Panc1 (cell line): ENCODE data around the gene KCNK2. TPM values are rescaled to one million over a fixed set of nuclear protein-coding genes. Genes with fewer than 3 reads are reported as not detected.

Experiments used
- ATAC-seq: fragments of 200-7000 bp; cut with Tn5 transposase; 2 replicates; pipeline ENCODE4 v1.9.1; 2020; ENCODE audit warnings: mild to moderate bottlenecking, moderate library complexity
- BruUV-seq: library from RNA; stranded (reverse); fragments of 400-500 nt; replicated peaks from 2 replicates; lab custom pipeline; 2021; lab: Mats Ljungman, UMichigan
- CTCF ChIA-PET: fragments of 300-600 bp; sonication (Branson Sonifier 250); formaldehyde crosslinking; loops from one replicate; lab custom pipeline; 2022; ENCODE audit warnings: antibody characterized with exemption; lab: Charles Lee
- POLR2A ChIA-PET: fragments of 300-600 bp; sonication (Branson Sonifier 250); formaldehyde crosslinking; loops from one replicate; lab custom pipeline; 2022; ENCODE audit warnings: antibody characterized with exemption; lab: Charles Lee
- DNase-seq: peaks from one replicate; pipeline ENCODE4 v3.0.0-alpha.2; 2010; ENCODE audit warnings: low read depth, low spot score
- H3K27ac ChIP-seq: 2 replicates; pipeline ENCODE4 v1.5.1; 2011; ENCODE audit warnings: mild to moderate bottlenecking, low read length, inconsistent platforms
- H3K27me3 ChIP-seq: fragments of 200-500 bp; sonication (Bioruptor generic); 2 replicates; pipeline ENCODE4 v1.6.0; 2014; ENCODE audit warnings: low read length, inconsistent platforms; ENCODE audit not compliant: control insufficient read depth, insufficient read depth
- H3K36me3 ChIP-seq: fragments of 200-500 bp; sonication (Bioruptor generic); 2 replicates; pipeline ENCODE4 v1.5.1; 2014; ENCODE audit warnings: inconsistent platforms, mild to moderate bottlenecking, low read length, moderate library complexity; ENCODE audit not compliant: control insufficient read depth, insufficient read depth
- H3K4me1 ChIP-seq: 2 replicates; pipeline ENCODE4 v1.5.1; 2011; ENCODE audit warnings: inconsistent platforms, mild to moderate bottlenecking, low read length, moderate library complexity; ENCODE audit not compliant: control insufficient read depth, insufficient read depth
- H3K4me3 ChIP-seq, 2 experiments: 2 replicates each; pipeline ENCODE4 v1.5.1; 2011 to 2012; ENCODE audit warnings: low read depth in 2 of 2, low read length in 2 of 2, mild to moderate bottlenecking in 2 of 2, inconsistent platforms in 1 of 2, moderate library complexity in 1 of 2
- H3K9me3 ChIP-seq: fragments of 200-500 bp; sonication (Bioruptor generic); 2 replicates; pipeline ENCODE4 v1.5.1; 2014; ENCODE audit warnings: low read depth, mild to moderate bottlenecking, inconsistent platforms, low read length, moderate library complexity; ENCODE audit not compliant: control insufficient read depth, insufficient read depth
- CTCF ChIP-seq: fragments of 450-650 bp; IDR thresholded peaks from 2 replicates; pipeline ENCODE4 v1.5.1; 2017; ENCODE audit warnings: mild to moderate bottlenecking
- POLR2AphosphoS5 ChIP-seq: IDR thresholded peaks from 2 replicates; pipeline ENCODE4 v1.6.1; 2012; ENCODE audit warnings: mild to moderate bottlenecking, low read depth, low read length, moderate library complexity
- REST ChIP-seq, 2 experiments: IDR thresholded peaks; 2 replicates each; pipeline ENCODE4 v1.6.1; 2011 to 2012; ENCODE audit warnings: low read depth in 2 of 2, control low read depth in 1 of 2, low read length in 1 of 2, mild to moderate bottlenecking in 1 of 2, moderate library complexity in 1 of 2; ENCODE audit not compliant: insufficient read depth in 1 of 2
- SIN3A ChIP-seq: IDR thresholded peaks from 2 replicates; pipeline ENCODE4 v1.6.1; 2012; ENCODE audit warnings: low read depth, mild to moderate bottlenecking, low read length, moderate library complexity, borderline replicate concordance; ENCODE audit not compliant: insufficient read depth
- TCF7L2 ChIP-seq: IDR thresholded peaks from 2 replicates; pipeline ENCODE4 v1.6.1; 2011; ENCODE audit warnings: mild to moderate bottlenecking, low read depth, low read length, inconsistent platforms
- in situ Hi-C: cut with HindIII; loops from 2 replicates; pipeline ENCODE4 v1.10.0; 2016; ENCODE audit warnings: low sequenced_read_pairs, low pct_unique_long_range_greater_than_20kb
- intact Hi-C: fragments of 100-400 bp; cut with micrococcal nuclease; formaldehyde crosslinking; loops from one replicate; pipeline ENCODE4 v1.10.0; 2022; ENCODE audit not compliant: unreplicated experiment
- total RNA-seq: library from RNA; stranded (reverse); gene quantifications from one replicate; pipeline ENCODE4 v1.2.1, GENCODE V29; 2021; ENCODE audit not compliant: unreplicated experiment

Gene KCNK2
- total RNA-seq, 1 experiment from 2014 or later: 0.28 TPM

GRCh38 chr1:215273838-215274516, 191.4 kb downstream of the KCNK2 start:
- BruUV-seq: no TSS peak
- Histone ChIP-seq H3K36me3 (no peaks in the 10 kb centered on the region), H3K9me3 (no peaks in the 10 kb centered on the region), H3K4me3 (no peak overlapping the region), H3K27ac (no peak overlapping the region), H3K27me3 (no peaks in the 10 kb centered on the region), H3K4me1 (no peaks in the 10 kb centered on the region)
- ChIA-PET POLR2A (no interaction called here), CTCF (no interaction called here)
- no peak for DNase-seq
- no peak for TF ChIP-seq POLR2AphosphoS5
- TF ChIP-seq TCF7L2: no peak
- TF ChIP-seq REST (IDR thresholded peaks at IDR 0.05; ENCODE audit: insufficient read depth in 1 of 2, low read depth in 2 of 2, low read length in 1 of 2): no peak
- TF ChIP-seq SIN3A: no peak
- TF ChIP-seq CTCF: no peak
- in situ Hi-C loops (no loop called here), intact Hi-C loops (no loop called here)
- ATAC-seq: no peak

- Histone ChIP-seq H3K27me3 (no peaks in the 10 kb centered on the region), H3K36me3 (no peaks in the 10 kb centered on the region), H3K4me1 (no peaks in the 10 kb centered on the region), H3K4me3 (no peak overlapping the region), H3K27ac (no peak overlapping the region), H3K9me3 (no peaks in the 10 kb centered on the region)
- CTCF ChIA-PET: no interaction called here
- in situ Hi-C loops (no loop called here), intact Hi-C loops (no loop called here)
- POLR2A ChIA-PET: no interaction called here
- no peak for TF ChIP-seq POLR2AphosphoS5
- no peak for TF ChIP-seq REST (IDR thresholded peaks at IDR 0.05; ENCODE audit: insufficient read depth in 1 of 2, low read depth in 2 of 2, low read length in 1 of 2)
- BruUV-seq: no TSS peak
- DNase-seq (no peak), ATAC-seq (no peak)
Observed at GRCh38 chr1:215276582-215276981, 194.0 kb downstream of the KCNK2 start.
